Thyroid gland (tissue), 4 donors: ENCODE data around the gene SNED1. TPM values are rescaled to one million over a fixed set of nuclear protein-coding genes. Genes with fewer than 3 reads are reported as not detected.

ENCODE experiments used
- DNase-seq, 2 donors: peaks; one replicate each; pipeline ENCODE4 v3.0.0-alpha.2; 2019
- H3K27ac ChIP-seq, 3 donors: fragments of 200-600 bp; sonication (generic); 1 replicate in 2 of 3; 2 replicates in 1 of 3; pipeline ENCODE4 v1.5.1; 2016 to 2019; ENCODE audit warnings: mild to moderate bottlenecking in 1 of 3, moderate library complexity in 1 of 3
- H3K27me3 ChIP-seq: fragments of 200-600 bp; sonication (generic); one replicate; pipeline ENCODE4 v1.5.1; 2019
- H3K36me3 ChIP-seq, 2 donors: fragments of 200-600 bp; sonication (generic); one replicate each; pipeline ENCODE4 v1.5.1; 2016 to 2019
- H3K4me1 ChIP-seq, 2 donors: fragments of 200-600 bp; sonication (generic); one replicate each; pipeline ENCODE4 v1.5.1; 2017 to 2019
- H3K4me3 ChIP-seq, 3 donors: fragments of 200-600 bp; sonication (generic); replicated peaks in 1 of 3; 1 replicate in 2 of 3; 2 replicates in 1 of 3; pipeline ENCODE4 v1.5.1; 2016; ENCODE audit warnings: mild to moderate bottlenecking in 1 of 3
- H3K9me3 ChIP-seq: fragments of 200-600 bp; sonication (generic); one replicate; pipeline ENCODE4 v1.5.1; 2017
- CTCF ChIP-seq, 6 experiments: fragments of 200-600 bp in 3 of 6; fragments of 450-650 bp in 3 of 6; sonication (generic) in 3 of 6; IDR thresholded peaks; one replicate each; pipeline ENCODE4 v1.5.1; 2016 to 2019; ENCODE audit warnings: antibody characterized with exemption in 6 of 6, mild to moderate bottlenecking in 2 of 6, inconsistent platforms in 1 of 6, moderate library complexity in 1 of 6
- POLR2A ChIP-seq, 2 donors: fragments of 450-650 bp; IDR thresholded peaks; one replicate each; pipeline ENCODE4 v1.6.1; 2017; ENCODE audit warnings: antibody characterized with exemption in 2 of 2, mild to moderate bottlenecking in 2 of 2, moderate library complexity in 1 of 2
- WGBS, 2 donors: methylation state at CpG; one replicate each; pipeline ENCODE4 v1.1.5; 2017; 5-methylcytosine and 5-hydroxymethylcytosine counted together
- intact Hi-C: fragments of 100-400 bp; cut with DNase I; formaldehyde crosslinking; loops from one replicate; pipeline ENCODE4 v1.15.1; 2023
- total RNA-seq, 4 donors: library from RNA; depleted of rRNA; stranded (reverse); fragments of >200 nt; gene quantifications; one replicate each; pipeline ENCODE4 v1.2.3, GENCODE V29; 2016

SNED1 gene
- total RNA-seq, 4 donors from 2014 or later = 47.7 to 122 (median 68.7) TPM

- intact Hi-C loops = no loop called here
- H3K9me3 ChIP-seq = no peaks in the 10 kb centered on the region
- peaks cover 3 to 27% of the 10 kb centered on the region in 2 donors for H3K36me3 ChIP-seq
- H3K4me3 ChIP-seq = no peak overlapping the region
- DNase-seq = no peak
- 60 to 100% methylated on average over 1 of the region's 1 CpG for WGBS, 2 donors
- H3K27ac ChIP-seq = no peak overlapping the region
- no peaks in the 10 kb centered on the region for H3K27me3 ChIP-seq
- no peak for TF ChIP-seq CTCF (IDR thresholded peaks at IDR 0.05)
- TF ChIP-seq POLR2A (IDR thresholded peaks at IDR 0.05) = no peak
- peaks cover 51 to 57% of the 10 kb centered on the region in 2 donors for H3K4me1 ChIP-seq
These were observed 5.6 kb downstream of the SNED1 start for GRCh38 chr2:241003830-241004564.

GRCh38 chr2:241005569-241005968, 7.2 kb downstream of the SNED1 start:
- H3K4me1 ChIP-seq = peaks cover 52 to 60% of the 10 kb centered on the region in 2 donors
- H3K4me3 ChIP-seq = no peak overlapping the region
- WGBS, 2 donors = 96 to 97% methylated on average over 2 of the region's 2 CpGs
- TF ChIP-seq POLR2A (IDR thresholded peaks at IDR 0.05) (no peak), CTCF (IDR thresholded peaks at IDR 0.05) (no peak)
- no peaks in the 10 kb centered on the region for H3K9me3 ChIP-seq
- DNase-seq = no peak
- H3K27me3 ChIP-seq = no peaks in the 10 kb centered on the region
- peaks cover 3 to 27% of the 10 kb centered on the region in 2 donors for H3K36me3 ChIP-seq
- H3K27ac ChIP-seq = no peak overlapping the region
- intact Hi-C loops = no loop called here

- intact Hi-C loops = no loop called here
- no peaks in the 10 kb centered on the region for H3K27me3 ChIP-seq
- no peak for DNase-seq
- peaks cover 3 to 21% of the 10 kb centered on the region in 2 donors for H3K36me3 ChIP-seq
- peak overlapping the region in 1 of 3 donors; percentile 40 for H3K27ac ChIP-seq
- WGBS, 2 donors = 89 to 93% methylated on average over 3 of the region's 3 CpGs
- H3K4me1 ChIP-seq = peaks cover 53 to 60% of the 10 kb centered on the region in 2 donors
- H3K4me3 ChIP-seq = no peak overlapping the region
- TF ChIP-seq CTCF (IDR thresholded peaks at IDR 0.05) = no peak
- no peak for TF ChIP-seq POLR2A (IDR thresholded peaks at IDR 0.05)
- no peaks in the 10 kb centered on the region for H3K9me3 ChIP-seq
These were observed 8.0 kb downstream of the SNED1 start for GRCh38 chr2:241006412-241006811.

GRCh38 chr2:241007111-241007510, 8.7 kb downstream of the SNED1 start:
- Histone ChIP-seq H3K9me3 (no peaks in the 10 kb centered on the region), H3K27me3 (no peaks in the 10 kb centered on the region), H3K4me3 (no peak overlapping the region), H3K27ac (no peak overlapping the region), H3K36me3 (peaks cover 3 to 14% of the 10 kb centered on the region in 2 donors), H3K4me1 (peaks cover 53 to 60% of the 10 kb centered on the region in 2 donors)
- 96 to 97% methylated on average over 7 of the region's 7 CpGs for WGBS, 2 donors
- no peak for TF ChIP-seq CTCF (IDR thresholded peaks at IDR 0.05)
- TF ChIP-seq POLR2A (IDR thresholded peaks at IDR 0.05) = no peak
- DNase-seq = no peak
- intact Hi-C loops = no loop called here
